HepG2 (cell line): ENCODE results near the gene LZTFL1. TPM values are rescaled to one million over a fixed set of nuclear protein-coding genes. Genes with fewer than 3 reads are reported as not detected.

Source experiments
- ATAC-seq: fragments of 200-7000 bp; cut with Tn5 transposase; 3 replicates; pipeline ENCODE4 v1.9.1; 2020; ENCODE audit warnings: mild to moderate bottlenecking, moderate library complexity
- BruUV-seq: library from RNA; stranded (reverse); fragments of 400-500 nt; replicated peaks from 2 replicates; lab custom pipeline; 2021; lab: Mats Ljungman, UMichigan
- CTCF ChIA-PET: fragments of 300-600 bp; formaldehyde crosslinking; extraction: SDS; loops from one replicate; lab custom pipeline; 2021; ENCODE audit warnings: low total read pairs, inconsistent platforms, low intra/inter-chr PET ratio; lab: Yijun Ruan, JAX
- POLR2A ChIA-PET: fragments of 350-600 bp; sonication (Branson Sonifier 250); formaldehyde crosslinking; loops from one replicate; lab custom pipeline; 2020; ENCODE audit warnings: antibody characterized with exemption, inconsistent platforms; lab: Yijun Ruan, JAX
- DNase-seq: peaks from one replicate; pipeline ENCODE4 v3.0.0-alpha.2; 2015; ENCODE audit warnings: low spot score
- FAIRE-seq: peaks from 3 replicates; lab custom pipeline; 2011; peaks lifted over from hg19 to GRCh38; lab: Jason Lieb, UNC
- H2AFZ ChIP-seq: one replicate; pipeline ENCODE4 v1.6.1; 2011; ENCODE audit warnings: low read length, inconsistent platforms
- H3K27ac ChIP-seq: fragments of 300-600 bp; 3 replicates; pipeline ENCODE4 v1.8.0; 2011; ENCODE audit warnings: mixed run types, mild to moderate bottlenecking, mixed read lengths, low read length, inconsistent platforms; ENCODE audit not compliant: insufficient read depth; ENCODE audit errors: extremely low read length
- H3K27me3 ChIP-seq, 2 experiments: fragments of 200-600 bp in 1 of 2; 2 replicates in 1 of 2; 3 replicates in 1 of 2; pipeline versions ENCODE4 v1.6.0 to v1.8.0; 2011; ENCODE audit warnings: low read length in 2 of 2, mild to moderate bottlenecking in 2 of 2, moderate library complexity in 2 of 2, inconsistent platforms in 1 of 2; ENCODE audit not compliant: insufficient read depth in 2 of 2, control insufficient read depth in 1 of 2
- H3K36me3 ChIP-seq, 2 experiments: fragments of 200-600 bp in 1 of 2; replicated peaks in 1 of 2; 2 replicates in 1 of 2; 3 replicates in 1 of 2; pipeline versions ENCODE4 v1.5.1 to v1.8.0; 2011; ENCODE audit warnings: low read length in 2 of 2, inconsistent platforms in 1 of 2; ENCODE audit not compliant: insufficient read depth in 2 of 2, control insufficient read depth in 1 of 2
- H3K4me1 ChIP-seq: 2 replicates; pipeline ENCODE4 v1.5.1; 2012; ENCODE audit warnings: low read length, inconsistent platforms; ENCODE audit not compliant: insufficient read depth
- H3K4me2 ChIP-seq: 2 replicates; pipeline ENCODE4 v1.6.0; 2011; ENCODE audit warnings: low read depth, low read length, inconsistent platforms
- H3K4me3 ChIP-seq, 3 experiments: fragments of 200-600 bp in 1 of 3; sonication (generic), shearing (Covaris generic) in 1 of 3; replicated peaks in 1 of 3; 2 replicates each; pipeline ENCODE4 v1.5.1; 2011 to 2016; ENCODE audit warnings: low read length in 3 of 3, inconsistent platforms in 2 of 3, low read depth in 2 of 3, mild to moderate bottlenecking in 2 of 3, control low read depth in 1 of 3, mixed read lengths in 1 of 3; ENCODE audit not compliant: insufficient read depth in 1 of 3
- H3K79me2 ChIP-seq: one replicate; pipeline ENCODE4 v1.6.1; 2011; ENCODE audit warnings: low read length, inconsistent platforms; ENCODE audit not compliant: insufficient read depth
- H3K9ac ChIP-seq: 2 replicates; pipeline ENCODE4 v1.6.0; 2011; ENCODE audit warnings: mild to moderate bottlenecking, low read depth, low read length, inconsistent platforms; ENCODE audit not compliant: insufficient read depth
- H3K9me3 ChIP-seq: 2 replicates; pipeline ENCODE4 v1.5.1; 2012; ENCODE audit warnings: mild to moderate bottlenecking, low read length
- H4K20me1 ChIP-seq: 2 replicates; pipeline ENCODE4 v1.6.0; 2011; ENCODE audit warnings: inconsistent platforms, mild to moderate bottlenecking, low read length, moderate library complexity; ENCODE audit not compliant: insufficient read depth
- HES4 ChIP-seq: sonication (generic); formaldehyde crosslinking; IDR thresholded peaks from 2 replicates; pipeline ENCODE4 v1.9.0; 2021; ENCODE audit warnings: mild to moderate bottlenecking, missing genetic modification reagents, borderline replicate concordance
- KDM5A ChIP-seq: fragments of 200-600 bp; sonication (generic); IDR thresholded peaks from 2 replicates; pipeline ENCODE4 v1.7.0; 2018; ENCODE audit warnings: antibody characterized with exemption, mild to moderate bottlenecking, low read length, borderline replicate concordance
- ZNF790 ChIP-seq: sonication (generic); formaldehyde crosslinking; IDR thresholded peaks from 2 replicates; pipeline ENCODE4 v1.8.0; 2022; ENCODE audit warnings: missing genetic modification reagents, mild to moderate bottlenecking, borderline replicate concordance
- ZNF83 ChIP-seq: sonication (generic); formaldehyde crosslinking; IDR thresholded peaks from 2 replicates; pipeline ENCODE4 v1.4.0; 2020; ENCODE audit warnings: missing genetic modification reagents, mild to moderate bottlenecking, borderline replicate concordance
- WGBS: methylation state at CpG from one replicate; pipeline ENCODE4 v1.1.6; 2017; ENCODE audit warnings: low lambda C conversion rate; 5-methylcytosine and 5-hydroxymethylcytosine counted together
- in situ Hi-C: cut with HindIII; loops from 2 replicates; pipeline ENCODE4 v1.10.0; 2017; ENCODE audit warnings: low pct_unique_long_range_greater_than_20kb; ENCODE audit not compliant: extremely low pct_ligation_motif_present
- intact Hi-C: fragments of 100-400 bp; cut with micrococcal nuclease; formaldehyde crosslinking; loops from one replicate; pipeline ENCODE4 v1.10.0; 2022; ENCODE audit not compliant: unreplicated experiment
- polyA plus RNA-seq, 8 experiments: library from polyadenylated mRNA; depleted of rRNA in 3 of 8; stranded (reverse) in 7 of 8; unstranded in 1 of 8; fragments of >200 nt; fragmentation: Illumina TruSeq in 4 of 8; extraction: Trizol in 4 of 8; gene quantifications; 2 replicates each; pipeline versions ENCODE4 v1.2.1 to v1.2.3, GENCODE V29; 2011 to 2016; ENCODE audit warnings: low read depth in 4 of 8, missing spikeins in 1 of 8, mixed read lengths in 1 of 8; ENCODE audit not compliant: insufficient read depth in 1 of 8
- total RNA-seq, 5 experiments: library from RNA; depleted of rRNA; stranded (reverse); fragments of >200 nt; fragmentation: Illumina TruSeq; extraction: Trizol; gene quantifications; 2 replicates each; pipeline ENCODE4 v1.2.3, GENCODE V29; 2016; ENCODE audit warnings: low read depth in 1 of 5
- TF ChIP-seq, protein P1 (sequence below): sonication (generic); formaldehyde crosslinking; IDR thresholded peaks from 2 replicates; pipeline ENCODE4 v1.5.1; 2020; ENCODE audit warnings: mild to moderate bottlenecking, missing genetic modification reagents, borderline replicate concordance
- TF ChIP-seq, protein P2 (sequence below): sonication (generic); formaldehyde crosslinking; IDR thresholded peaks from 2 replicates; pipeline ENCODE4 v1.8.1; 2023; ENCODE audit warnings: mild to moderate bottlenecking, moderate library complexity, missing genetic modification reagents
- TF ChIP-seq, protein P3 (sequence below): sonication (generic); formaldehyde crosslinking; IDR thresholded peaks from 2 replicates; pipeline ENCODE4 v1.8.1; 2023; ENCODE audit warnings: mild to moderate bottlenecking, missing genetic modification reagents
- TF ChIP-seq, protein P4 (sequence below): sonication (generic); formaldehyde crosslinking; IDR thresholded peaks from 2 replicates; pipeline ENCODE4 v1.5.0; 2020; ENCODE audit warnings: missing genetic modification reagents, mild to moderate bottlenecking, borderline replicate concordance

LZTFL1 gene
- total and polyA plus RNA-seq, 2 of the 13 experiments (the other 11 are each of a cell fraction or from before 2014, with no cell fraction given), result 16.6 to 17.2 TPM

DNA sequence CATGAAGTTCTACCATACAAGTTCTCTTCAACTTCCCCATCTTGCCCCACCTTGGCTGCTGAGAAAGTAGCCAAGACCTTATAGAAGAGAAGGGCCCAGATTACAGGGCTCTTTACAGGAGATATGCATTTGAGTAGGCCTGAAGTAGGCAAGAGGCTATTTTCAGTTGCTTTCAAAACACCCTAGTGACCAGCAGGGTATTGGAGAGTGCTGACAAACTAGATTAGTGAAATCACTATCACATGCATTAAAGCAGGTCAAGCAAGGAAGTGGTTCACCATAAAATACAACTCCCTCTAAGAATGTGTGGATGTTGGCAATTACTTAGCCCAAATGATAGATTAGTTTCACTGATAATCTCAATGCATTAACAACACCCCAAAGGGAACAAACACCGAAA is 2.7 kb upstream of the LZTFL1 start:
- H3K27ac ChIP-seq, result no peak overlapping the region
- DNase-seq, result no peak
- H3K9me3 ChIP-seq, result peaks cover 7% of the 10 kb centered on the region; the same call in 1 of the 2 replicates
- peaks cover 0 to 8% of the 10 kb centered on the region in 2 experiments; a peak in 1 of 5 replicates for H3K27me3 ChIP-seq
- ChIA-PET POLR2A (no interaction called here), CTCF (no interaction called here)
- no peak overlapping the region for H3K4me3 ChIP-seq
- no peak for ATAC-seq
- intact Hi-C loops, result no loop called here
- H3K36me3 ChIP-seq, result no peaks in the 10 kb centered on the region
- H3K79me2 ChIP-seq, result no peaks in the 10 kb centered on the region
- no peak overlapping the region for H3K9ac ChIP-seq
- BruUV-seq, result no TSS peak
- H3K4me1 ChIP-seq, result peaks cover 16% of the 10 kb centered on the region
- no peak overlapping the region for H3K4me2 ChIP-seq
- 8% methylated on average over 1 of the region's 1 CpG for WGBS
- TF ChIP-seq HES4 (CRISPR knock-in tag) (no peak), KDM5A (no peak), ZNF790 (CRISPR knock-in tag) (no peak), ZNF83 (CRISPR knock-in tag) (no peak)
- TF ChIP-seq, protein P1, sequence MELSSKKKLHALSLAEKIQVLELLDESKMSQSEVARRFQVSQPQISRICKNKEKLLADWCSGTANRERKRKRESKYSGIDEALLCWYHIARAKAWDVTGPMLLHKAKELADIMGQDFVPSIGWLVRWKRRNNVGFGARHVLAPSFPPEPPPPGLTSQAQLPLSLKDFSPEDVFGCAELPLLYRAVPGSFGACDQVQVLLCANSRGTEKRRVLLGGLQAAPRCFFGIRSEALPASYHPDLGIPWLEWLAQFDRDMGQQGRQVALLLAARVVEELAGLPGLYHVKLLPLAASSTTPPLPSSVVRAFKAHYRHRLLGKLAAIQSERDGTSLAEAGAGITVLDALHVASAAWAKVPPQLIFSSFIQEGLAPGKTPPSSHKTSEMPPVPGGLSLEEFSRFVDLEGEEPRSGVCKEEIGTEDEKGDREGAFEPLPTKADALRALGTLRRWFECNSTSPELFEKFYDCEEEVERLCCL (CRISPR knock-in tag), result no peak
- TF ChIP-seq, protein P2, sequence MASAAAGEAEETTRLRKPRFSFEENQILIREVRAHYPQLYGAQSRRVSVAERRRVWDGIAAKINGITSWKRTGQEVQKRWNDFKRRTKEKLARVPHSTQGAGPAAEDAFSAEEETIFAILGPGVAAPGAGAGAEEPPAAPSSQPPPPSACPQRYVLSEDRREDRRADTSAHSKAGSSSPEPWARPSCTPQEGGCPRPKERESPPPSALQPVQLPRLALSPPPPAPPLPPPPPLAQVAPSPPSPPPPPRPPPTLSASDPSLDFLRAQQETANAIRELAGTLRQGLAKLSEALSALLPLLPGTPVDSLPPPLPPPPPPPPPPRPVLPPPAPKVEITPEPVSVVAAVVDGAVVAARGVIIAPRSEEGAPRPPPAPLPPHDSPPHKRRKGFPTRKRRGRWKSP, result no peak
- TF ChIP-seq, protein P3, sequence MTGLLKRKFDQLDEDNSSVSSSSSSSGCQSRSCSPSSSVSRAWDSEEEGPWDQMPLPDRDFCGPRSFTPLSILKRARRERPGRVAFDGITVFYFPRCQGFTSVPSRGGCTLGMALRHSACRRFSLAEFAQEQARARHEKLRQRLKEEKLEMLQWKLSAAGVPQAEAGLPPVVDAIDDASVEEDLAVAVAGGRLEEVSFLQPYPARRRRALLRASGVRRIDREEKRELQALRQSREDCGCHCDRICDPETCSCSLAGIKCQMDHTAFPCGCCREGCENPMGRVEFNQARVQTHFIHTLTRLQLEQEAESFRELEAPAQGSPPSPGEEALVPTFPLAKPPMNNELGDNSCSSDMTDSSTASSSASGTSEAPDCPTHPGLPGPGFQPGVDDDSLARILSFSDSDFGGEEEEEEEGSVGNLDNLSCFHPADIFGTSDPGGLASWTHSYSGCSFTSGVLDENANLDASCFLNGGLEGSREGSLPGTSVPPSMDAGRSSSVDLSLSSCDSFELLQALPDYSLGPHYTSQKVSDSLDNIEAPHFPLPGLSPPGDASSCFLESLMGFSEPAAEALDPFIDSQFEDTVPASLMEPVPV (CRISPR knock-in tag), result no peak
- TF ChIP-seq, protein P4, sequence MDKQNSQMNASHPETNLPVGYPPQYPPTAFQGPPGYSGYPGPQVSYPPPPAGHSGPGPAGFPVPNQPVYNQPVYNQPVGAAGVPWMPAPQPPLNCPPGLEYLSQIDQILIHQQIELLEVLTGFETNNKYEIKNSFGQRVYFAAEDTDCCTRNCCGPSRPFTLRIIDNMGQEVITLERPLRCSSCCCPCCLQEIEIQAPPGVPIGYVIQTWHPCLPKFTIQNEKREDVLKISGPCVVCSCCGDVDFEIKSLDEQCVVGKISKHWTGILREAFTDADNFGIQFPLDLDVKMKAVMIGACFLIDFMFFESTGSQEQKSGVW (CRISPR knock-in tag), result no peak
- TF ChIP-seq, all 625 proteins: peak for 0
- FAIRE-seq, result no peak
- no peak overlapping the region for H2AFZ ChIP-seq
- no peaks in the 10 kb centered on the region for H4K20me1 ChIP-seq
- in situ Hi-C loops, result no loop called here
